SK-N-MC (cell line): Measurements from ENCODE around the gene SLC4A9.

Source experiments
- DNase-seq: peaks from one replicate; pipeline ENCODE4 v3.0.0-alpha.2; 2011; ENCODE audit warnings: low read depth, low spot score
- H3K27ac ChIP-seq: fragments of 200-600 bp; sonication (generic); 2 replicates; pipeline ENCODE4 v1.5.1; 2016; ENCODE audit warnings: mixed run types
- H3K36me3 ChIP-seq: fragments of 200-600 bp; sonication (generic); 2 replicates; pipeline ENCODE4 v1.6.1; 2017; ENCODE audit warnings: antibody characterized with exemption, low read length, mixed read lengths; ENCODE audit not compliant: insufficient read depth
- H3K4me3 ChIP-seq: fragments of 200-600 bp; sonication (generic); 2 replicates; pipeline ENCODE4 v1.5.1; 2016
- H3K9ac ChIP-seq: fragments of 200-600 bp; sonication (generic); 2 replicates; pipeline ENCODE4 v1.8.0; 2017; ENCODE audit warnings: mixed run types, mixed read lengths; ENCODE audit not compliant: insufficient read length
- H3K9me3 ChIP-seq: fragments of 200-600 bp; sonication (generic); 2 replicates; pipeline ENCODE4 v1.6.1; 2017; ENCODE audit warnings: low read depth, mild to moderate bottlenecking, antibody characterized with exemption, low read length, moderate library complexity, mixed read lengths
- EZH2 ChIP-seq: fragments of 200-600 bp; sonication (generic); IDR thresholded peaks from one replicate; pipeline ENCODE4 v1.6.1; 2017; ENCODE audit warnings: antibody characterized with exemption
- FOXP2 ChIP-seq: optimal IDR thresholded peaks from 2 replicates; pipeline ENCODE3; 2011; ENCODE audit warnings: mild to moderate bottlenecking, moderate library complexity; ENCODE audit not compliant: insufficient read depth; ENCODE audit errors: extremely low read length, control extremely low read depth
- POLR2AphosphoS5 ChIP-seq: IDR thresholded peaks from 2 replicates; pipeline ENCODE4 v1.6.1; 2012; ENCODE audit warnings: mild to moderate bottlenecking, low read depth, low read length, borderline replicate concordance

Gene SLC4A9

DNA sequence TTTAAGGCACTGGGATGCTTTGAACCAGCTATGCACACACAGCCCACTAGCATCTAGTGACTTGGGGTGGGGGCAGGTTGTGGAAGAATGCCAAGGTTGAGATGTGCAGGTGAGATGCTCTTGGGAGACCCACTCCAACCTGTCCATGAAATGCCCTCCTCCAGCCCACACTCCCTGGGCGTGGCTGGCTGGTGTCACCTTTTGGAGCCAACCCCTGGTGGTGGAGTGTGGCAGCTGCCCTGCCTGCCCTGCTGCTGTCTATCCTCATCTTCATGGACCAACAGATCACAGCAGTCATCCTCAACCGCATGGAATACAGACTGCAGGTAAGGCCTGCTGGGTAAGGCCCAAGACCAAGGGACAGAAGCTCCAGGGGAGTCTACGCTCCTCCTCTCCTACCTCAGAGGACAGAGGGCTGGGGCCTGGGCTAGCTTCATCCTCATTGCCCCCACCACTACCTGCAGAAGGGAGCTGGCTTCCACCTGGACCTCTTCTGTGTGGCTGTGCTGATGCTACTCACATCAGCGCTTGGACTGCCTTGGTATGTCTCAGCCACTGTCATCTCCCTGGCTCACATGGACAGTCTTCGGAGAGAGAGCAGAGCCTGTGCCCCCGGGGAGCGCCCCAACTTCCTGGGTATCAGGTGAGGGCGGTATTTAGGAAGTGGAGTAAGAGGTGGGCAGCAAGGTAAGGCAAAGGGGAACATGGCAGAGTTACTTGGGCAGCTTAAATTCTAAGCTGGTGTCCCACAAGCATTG is 7.4 kb downstream of the SLC4A9 start:
- no peak for DNase-seq
- Histone ChIP-seq H3K36me3 (no peaks in the 10 kb centered on the region), H3K4me3 (no peak overlapping the region), H3K9ac (no peak overlapping the region), H3K27ac (no peak overlapping the region), H3K9me3 (no peaks in the 10 kb centered on the region)
- no peak for TF ChIP-seq FOXP2
- TF ChIP-seq POLR2AphosphoS5 = no peak
- no peak for TF ChIP-seq EZH2

DNA sequence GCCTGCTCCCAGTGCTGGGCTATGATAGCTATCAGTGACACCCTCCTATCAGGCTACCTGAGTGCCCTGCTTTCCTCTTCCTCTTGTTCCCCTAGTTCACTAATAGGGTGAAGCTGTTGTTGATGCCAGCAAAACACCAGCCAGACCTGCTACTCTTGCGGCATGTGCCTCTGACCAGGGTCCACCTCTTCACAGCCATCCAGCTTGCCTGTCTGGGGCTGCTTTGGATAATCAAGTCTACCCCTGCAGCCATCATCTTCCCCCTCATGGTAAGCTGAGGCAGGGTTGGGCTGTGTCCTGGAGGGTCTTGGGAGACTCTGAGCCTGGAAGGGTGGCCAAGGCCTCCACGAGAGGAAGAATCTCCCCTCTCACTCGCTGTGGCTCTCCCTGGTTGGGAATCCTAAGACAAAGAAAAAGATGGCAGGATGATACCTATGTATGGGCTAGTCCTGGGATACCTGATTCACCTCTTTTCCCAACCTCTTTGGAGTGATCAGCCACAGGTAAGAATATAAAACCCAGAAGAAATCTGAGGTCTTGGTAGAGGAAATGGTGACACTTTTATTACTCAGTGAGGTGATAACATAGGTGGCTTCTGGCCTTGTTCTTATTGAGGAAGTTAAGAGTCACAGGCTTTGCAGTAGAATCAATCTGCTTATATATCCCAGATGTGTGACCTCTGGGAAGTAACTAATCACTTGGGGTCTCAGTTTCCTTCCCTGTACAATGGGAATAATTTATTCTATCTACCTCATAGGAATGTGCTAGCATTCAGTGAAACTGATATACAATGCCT is 11.6 kb downstream of the SLC4A9 start:
- H3K9ac ChIP-seq = no peak overlapping the region
- H3K9me3 ChIP-seq = no peaks in the 10 kb centered on the region
- TF ChIP-seq EZH2 (no peak), POLR2AphosphoS5 (no peak), FOXP2 (no peak)
- no peak for DNase-seq
- no peaks in the 10 kb centered on the region for H3K36me3 ChIP-seq
- H3K4me3 ChIP-seq = no peak overlapping the region
- H3K27ac ChIP-seq = no peak overlapping the region

DNA sequence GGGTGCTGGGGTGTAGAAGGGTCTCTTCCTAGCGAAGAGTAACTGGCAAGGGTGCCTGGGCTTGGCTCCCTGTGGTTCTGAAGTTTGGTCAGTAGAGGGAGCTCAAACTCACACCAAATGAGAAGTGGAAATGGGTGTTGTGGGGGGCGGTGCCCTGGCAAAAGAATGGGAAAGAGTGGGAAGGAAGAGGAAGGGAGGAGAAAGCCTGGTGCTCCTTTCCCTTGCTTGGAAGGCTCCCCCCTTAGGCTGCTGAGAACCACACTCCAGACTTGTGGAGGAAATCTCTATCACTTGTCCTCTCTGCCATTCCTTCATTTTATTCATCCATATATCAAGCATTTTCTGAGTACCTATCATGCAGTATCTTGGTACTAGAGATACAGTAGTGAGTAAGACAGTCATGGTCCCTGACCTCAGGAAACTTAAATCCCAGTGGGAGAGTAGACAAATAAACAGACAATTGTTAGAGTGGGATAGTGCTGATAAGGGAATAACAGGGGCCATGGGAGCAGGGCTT is 13.0 kb downstream of the SLC4A9 start:
- Histone ChIP-seq H3K27ac (no peak overlapping the region), H3K9me3 (no peaks in the 10 kb centered on the region), H3K4me3 (no peak overlapping the region), H3K9ac (no peak overlapping the region), H3K36me3 (no peaks in the 10 kb centered on the region)
- DNase-seq = peak; percentile 52
- TF ChIP-seq EZH2 (no peak), FOXP2 (no peak), POLR2AphosphoS5 (no peak)

DNA sequence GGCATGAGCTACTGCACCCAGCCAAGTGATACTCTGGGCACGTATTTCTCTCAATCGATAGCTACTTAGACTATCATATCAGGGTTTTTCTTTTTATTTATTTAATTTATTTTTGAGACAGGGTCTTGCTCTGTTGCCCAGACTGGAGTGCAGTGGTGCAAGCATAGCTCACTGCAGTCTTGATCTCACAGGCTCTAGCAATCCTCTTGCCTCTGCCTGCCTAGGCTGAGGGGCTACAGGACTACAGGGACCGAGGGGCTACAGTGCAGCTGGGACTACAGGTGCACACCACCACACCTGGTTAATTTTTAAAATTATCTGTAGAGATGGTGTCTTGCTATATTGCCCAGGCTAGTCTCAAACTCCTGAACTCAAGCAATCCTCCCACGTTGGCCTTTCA is 21.4 kb downstream of the SLC4A9 start:
- TF ChIP-seq POLR2AphosphoS5 = no peak
- no peak for TF ChIP-seq EZH2
- no peak for TF ChIP-seq FOXP2
- no peak overlapping the region for H3K4me3 ChIP-seq
- no peaks in the 10 kb centered on the region for H3K9me3 ChIP-seq
- H3K36me3 ChIP-seq = no peaks in the 10 kb centered on the region
- no peak overlapping the region for H3K27ac ChIP-seq
- DNase-seq = no peak
- H3K9ac ChIP-seq = no peak overlapping the region

DNA sequence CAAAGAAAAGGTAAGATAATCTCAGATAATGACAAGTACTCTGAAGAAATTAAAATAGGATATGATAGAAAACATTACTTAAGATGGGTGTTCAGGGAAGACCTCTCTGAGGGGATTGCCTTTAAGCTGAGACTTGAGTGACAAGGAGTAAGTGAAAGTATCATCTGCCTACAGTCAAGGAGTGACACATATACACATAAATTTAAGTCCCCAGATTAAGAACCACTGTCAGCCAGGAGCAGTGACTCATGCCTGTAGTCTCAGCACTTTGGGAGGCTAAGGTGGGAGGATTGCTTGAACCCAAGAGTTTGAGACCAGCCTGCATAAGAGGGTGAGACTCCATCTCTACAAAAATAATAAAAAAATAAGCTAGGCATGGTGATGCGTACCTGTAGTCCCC is 22.0 kb downstream of the SLC4A9 start:
- Histone ChIP-seq H3K36me3 (no peaks in the 10 kb centered on the region), H3K9me3 (no peaks in the 10 kb centered on the region), H3K27ac (no peak overlapping the region), H3K9ac (no peak overlapping the region), H3K4me3 (no peak overlapping the region)
- TF ChIP-seq FOXP2 (no peak), POLR2AphosphoS5 (no peak), EZH2 (no peak)
- DNase-seq = no peak

DNA sequence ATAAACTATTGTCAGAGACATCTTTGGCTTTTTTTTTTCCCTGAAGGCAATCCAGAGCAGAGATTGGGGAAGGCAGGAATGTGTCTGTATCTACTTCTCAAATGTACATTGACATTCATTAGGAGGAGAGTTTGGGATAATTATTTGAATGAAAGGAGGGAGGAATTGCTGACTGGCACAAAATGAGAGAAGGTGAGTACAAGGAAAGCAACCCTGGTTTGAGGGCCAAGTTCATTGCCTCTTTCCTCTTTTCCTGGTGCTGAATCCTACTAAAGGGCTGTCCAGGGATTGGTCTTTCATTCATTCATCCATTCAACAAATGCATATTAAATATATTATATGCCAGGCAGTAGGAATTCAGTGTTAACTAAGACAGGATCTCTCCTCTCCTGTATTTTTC is 22.9 kb downstream of the SLC4A9 start:
- H3K9me3 ChIP-seq = no peaks in the 10 kb centered on the region
- H3K36me3 ChIP-seq = no peaks in the 10 kb centered on the region
- H3K27ac ChIP-seq = no peak overlapping the region
- no peak for DNase-seq
- no peak overlapping the region for H3K4me3 ChIP-seq
- no peak overlapping the region for H3K9ac ChIP-seq
- TF ChIP-seq FOXP2 (no peak), POLR2AphosphoS5 (no peak), EZH2 (no peak)

DNA sequence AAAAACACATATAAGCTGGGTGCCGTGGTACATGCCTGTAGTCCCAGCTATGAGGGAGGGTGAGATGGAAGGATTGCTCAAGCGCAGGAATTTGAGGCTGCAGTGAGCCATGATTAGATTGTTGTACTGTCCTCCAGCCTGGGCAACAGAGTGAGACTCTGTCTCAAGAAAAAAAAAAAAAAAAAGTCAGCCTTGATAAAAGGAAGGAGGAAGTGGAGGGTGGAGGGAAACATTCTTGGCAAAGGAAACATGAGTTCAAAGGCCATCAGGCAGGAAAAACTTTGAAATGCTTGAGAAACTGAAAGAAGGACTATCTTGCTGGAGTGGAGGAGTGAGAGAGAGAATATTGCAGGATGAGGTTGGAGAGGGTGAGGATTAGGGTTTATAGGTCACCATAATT is 23.3 kb downstream of the SLC4A9 start:
- H3K36me3 ChIP-seq = no peaks in the 10 kb centered on the region
- no peak for DNase-seq
- no peak overlapping the region for H3K4me3 ChIP-seq
- H3K9me3 ChIP-seq = no peaks in the 10 kb centered on the region
- no peak overlapping the region for H3K9ac ChIP-seq
- no peak for TF ChIP-seq EZH2
- TF ChIP-seq POLR2AphosphoS5 = no peak
- no peak for TF ChIP-seq FOXP2
- no peak overlapping the region for H3K27ac ChIP-seq

DNA sequence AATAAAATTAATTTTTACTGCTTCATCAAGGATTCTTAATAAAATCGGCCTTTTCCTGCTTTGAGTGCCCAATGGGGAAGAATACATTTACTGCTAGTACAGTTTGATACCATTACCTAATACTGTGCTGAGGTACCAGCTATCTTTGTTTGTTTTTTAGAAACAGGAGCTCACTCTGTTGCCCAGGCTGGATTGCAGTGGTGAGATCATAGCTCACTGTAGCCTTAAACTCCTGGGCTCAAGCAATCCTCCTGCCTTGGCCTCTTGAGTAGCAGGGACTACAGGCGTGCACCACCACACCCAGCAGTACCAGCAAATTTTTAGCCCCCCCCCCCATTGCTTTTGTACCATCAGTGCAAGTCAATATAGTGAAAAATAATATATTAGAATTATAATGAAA is 28.1 kb downstream of the SLC4A9 start:
- H3K27ac ChIP-seq = no peak overlapping the region

More for the DNA sequence above, 28.1 kb downstream of the SLC4A9 start:
- H3K9me3 ChIP-seq = no peaks in the 10 kb centered on the region
- TF ChIP-seq FOXP2 (no peak), POLR2AphosphoS5 (no peak), EZH2 (no peak)
- no peaks in the 10 kb centered on the region for H3K36me3 ChIP-seq
- H3K4me3 ChIP-seq = no peak overlapping the region
- H3K9ac ChIP-seq = no peak overlapping the region
- no peak for DNase-seq
